GM18868 (cell line): Measurements from ENCODE around the gene CKAP4.
A peak's percentile ranks its signal among the peaks of the same experiment; 100 is the strongest.

Experiments used
- ATAC-seq: cut with Tn5 transposase; IDR thresholded peaks from one replicate; pipeline ENCODE4 v1.9.1; 2021; ENCODE audit warnings: mild to moderate bottlenecking, moderate library complexity; ENCODE audit not compliant: unreplicated experiment

Gene CKAP4

GRCh38 chr12:106243620-106244019, 4.2 kb downstream of the CKAP4 start:
- no peak for ATAC-seq

GRCh38 chr12:106240821-106241220, 7.0 kb downstream of the CKAP4 start:
- no peak for ATAC-seq

DNA sequence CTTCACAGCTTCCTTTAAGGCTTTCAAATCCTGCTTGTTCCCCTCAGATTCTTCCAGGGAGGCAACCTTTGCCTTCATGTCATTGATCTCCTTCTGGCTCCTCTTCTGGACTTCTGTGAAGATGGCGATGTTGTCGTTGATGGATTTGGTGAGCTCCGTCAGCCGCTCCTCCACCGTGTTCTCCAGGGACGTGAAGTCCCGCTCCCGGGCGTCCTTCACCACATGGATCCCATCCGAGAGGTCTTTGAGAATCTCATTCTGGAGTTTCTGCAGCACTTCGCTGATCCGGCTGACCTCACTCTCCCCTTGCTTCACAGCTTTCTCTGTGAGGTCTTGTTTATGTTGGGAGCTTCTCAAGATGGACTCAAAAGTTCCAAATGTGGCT, 7.9 kb downstream of the CKAP4 start:
- no peak for ATAC-seq

DNA sequence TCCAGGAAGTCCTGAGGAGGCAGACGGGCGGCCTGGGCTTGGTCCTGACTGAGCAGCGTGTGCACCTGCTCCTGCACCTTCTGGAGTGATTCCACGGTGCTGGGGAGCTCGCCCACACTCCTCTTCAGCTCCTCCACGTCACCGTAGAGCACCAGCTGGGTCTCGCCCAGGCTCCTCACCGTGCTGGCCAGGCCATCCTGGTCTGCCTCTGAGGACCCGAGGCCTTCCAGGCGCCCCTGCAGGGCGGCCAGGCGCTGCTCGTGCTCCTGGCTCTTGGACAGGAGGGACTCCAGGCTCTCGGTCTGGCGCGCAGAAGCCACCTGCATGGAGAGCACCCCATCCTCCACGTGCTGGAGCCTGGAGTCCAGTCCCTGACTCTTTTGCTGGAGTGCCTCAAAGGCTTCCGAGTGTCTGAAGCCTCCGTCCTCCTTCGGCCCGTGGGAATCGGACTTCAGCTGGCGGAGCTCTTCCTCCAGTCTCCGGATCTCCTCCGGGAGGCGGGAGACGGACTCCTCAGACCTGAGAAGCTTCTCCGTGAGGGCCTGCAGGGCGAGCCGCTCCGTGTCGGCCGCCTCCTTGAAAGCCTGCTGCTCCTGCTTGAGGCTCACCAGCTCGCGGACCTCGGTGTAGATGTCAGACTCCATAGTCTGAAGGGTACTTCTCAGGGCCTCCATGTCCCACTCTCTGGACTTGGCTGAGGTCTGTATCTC, 8.4 kb downstream of the CKAP4 start:
- ATAC-seq = no peak

DNA sequence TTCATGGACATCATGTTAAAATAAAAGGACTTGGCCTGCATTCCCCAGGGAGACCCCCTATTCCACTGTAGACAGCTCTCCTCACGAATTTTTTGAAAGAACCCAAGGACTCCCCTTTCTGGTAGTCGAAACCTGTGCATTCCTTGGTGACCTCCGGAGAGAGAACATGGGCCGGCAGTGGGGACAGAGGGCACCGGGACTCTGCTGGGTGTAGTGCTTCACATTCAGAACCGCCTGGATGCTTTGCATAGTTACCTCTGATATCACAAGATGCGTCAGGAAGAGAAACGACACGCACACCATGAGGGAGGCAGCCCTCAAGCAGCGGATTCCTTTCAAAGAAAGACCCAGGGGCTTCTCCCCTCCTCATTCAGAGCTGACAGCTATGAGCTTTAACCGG, 9.7 kb downstream of the CKAP4 start:
- no peak for ATAC-seq

DNA sequence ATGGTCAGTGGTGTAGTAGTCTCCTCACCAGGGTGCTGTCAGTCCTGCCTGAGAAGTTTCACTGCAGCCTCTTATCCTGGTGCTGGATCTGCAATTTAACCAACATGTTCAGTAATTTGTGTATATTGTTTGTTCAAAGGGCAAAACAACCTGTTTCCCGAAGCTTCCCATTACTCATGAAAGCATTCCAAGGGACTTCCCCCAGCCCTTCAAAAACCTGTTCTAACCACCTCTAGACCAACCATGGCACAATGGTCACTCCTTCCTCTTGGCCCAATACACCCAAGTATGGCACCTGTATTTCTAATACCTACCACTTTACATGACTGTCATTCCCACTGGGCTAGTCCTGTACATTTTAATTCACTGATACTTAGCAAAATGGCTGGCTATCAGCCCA, 12.1 kb downstream of the CKAP4 start:
- ATAC-seq = no peak

DNA sequence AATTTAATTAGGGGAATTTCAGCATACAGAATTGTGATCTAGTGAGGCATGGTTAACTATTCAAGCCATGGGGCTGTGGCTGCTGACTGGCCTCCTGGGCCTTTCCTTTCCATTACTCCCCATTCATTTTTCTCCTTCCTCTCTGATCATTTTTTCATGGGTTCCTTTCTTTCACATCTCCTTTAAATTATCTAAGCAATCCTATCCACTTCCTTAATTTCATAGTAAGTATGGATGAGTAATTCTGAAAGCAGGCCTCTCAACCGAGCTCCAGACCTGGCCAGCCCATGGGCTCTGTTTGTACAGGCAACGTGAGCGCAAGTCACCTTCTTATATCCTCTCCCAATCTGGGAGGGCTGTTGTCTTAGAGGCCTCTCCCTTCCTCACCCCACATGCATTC, 13.4 kb downstream of the CKAP4 start:
- ATAC-seq = no peak

DNA sequence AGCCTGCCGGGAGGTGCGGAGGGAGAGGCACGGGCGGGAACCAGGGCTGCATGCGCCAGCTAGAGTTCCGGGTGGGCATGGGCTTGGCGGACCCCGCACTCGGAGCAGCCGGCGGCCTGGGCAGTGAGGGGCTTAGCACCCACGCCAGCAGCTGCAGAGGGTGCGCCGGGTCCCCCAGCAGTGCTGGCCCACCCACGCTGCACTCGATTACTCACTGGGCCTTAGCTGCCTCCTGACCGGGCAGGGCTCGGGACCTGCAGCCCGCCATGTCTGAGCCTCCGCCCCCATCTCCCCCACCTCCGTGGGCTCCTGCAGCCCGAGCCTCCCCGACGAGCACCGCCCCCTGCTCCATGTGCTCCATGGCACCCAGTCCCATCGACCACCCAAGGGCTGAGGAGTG, 14.8 kb downstream of the CKAP4 start:
- ATAC-seq = no peak

DNA sequence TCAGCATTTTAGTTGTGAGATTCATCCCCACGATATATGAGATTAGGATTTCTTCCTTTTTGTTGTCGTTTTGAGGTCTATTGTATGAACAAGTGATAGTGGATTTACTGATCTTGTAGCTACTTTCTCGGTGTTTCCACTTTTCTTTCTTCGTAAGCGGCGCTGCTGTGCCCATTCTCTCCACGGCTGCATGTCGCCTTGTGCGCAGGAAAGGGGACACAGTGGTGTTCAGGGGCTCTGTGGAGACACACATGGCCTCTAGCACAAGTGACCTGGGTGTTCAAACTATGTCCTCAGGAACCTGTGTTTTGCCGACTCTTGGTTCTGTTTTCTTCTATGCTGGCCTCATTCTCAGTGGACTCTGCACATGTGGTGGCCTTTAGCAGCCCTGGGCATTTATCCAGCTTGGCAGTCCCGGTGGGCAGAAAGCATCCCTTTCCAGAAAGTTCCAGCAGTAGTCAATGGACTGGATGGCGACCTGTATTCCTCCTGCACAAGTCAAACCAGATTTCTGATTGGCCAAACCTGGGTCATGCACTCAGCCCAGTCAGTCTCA, 18.7 kb downstream of the CKAP4 start:
- ATAC-seq = no peak

DNA sequence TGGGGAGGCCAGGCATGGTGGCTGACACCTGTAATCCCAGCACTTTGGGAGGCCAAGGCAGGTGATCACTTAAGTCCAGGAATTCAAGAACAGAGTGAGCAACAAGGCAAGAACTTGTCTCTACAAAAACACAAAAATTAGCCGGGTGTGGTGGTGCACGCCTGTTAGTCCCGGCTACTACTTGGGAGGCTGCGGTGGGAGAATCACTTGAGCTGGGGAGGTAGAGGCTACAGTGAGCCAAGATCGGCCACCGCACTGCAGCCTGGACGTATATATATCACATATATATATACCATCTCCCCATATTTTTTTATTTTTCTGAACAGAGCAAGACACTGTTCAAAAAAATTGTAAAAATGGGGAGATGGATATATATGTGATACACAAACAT, 19.5 kb downstream of the CKAP4 start:
- no peak for ATAC-seq

DNA sequence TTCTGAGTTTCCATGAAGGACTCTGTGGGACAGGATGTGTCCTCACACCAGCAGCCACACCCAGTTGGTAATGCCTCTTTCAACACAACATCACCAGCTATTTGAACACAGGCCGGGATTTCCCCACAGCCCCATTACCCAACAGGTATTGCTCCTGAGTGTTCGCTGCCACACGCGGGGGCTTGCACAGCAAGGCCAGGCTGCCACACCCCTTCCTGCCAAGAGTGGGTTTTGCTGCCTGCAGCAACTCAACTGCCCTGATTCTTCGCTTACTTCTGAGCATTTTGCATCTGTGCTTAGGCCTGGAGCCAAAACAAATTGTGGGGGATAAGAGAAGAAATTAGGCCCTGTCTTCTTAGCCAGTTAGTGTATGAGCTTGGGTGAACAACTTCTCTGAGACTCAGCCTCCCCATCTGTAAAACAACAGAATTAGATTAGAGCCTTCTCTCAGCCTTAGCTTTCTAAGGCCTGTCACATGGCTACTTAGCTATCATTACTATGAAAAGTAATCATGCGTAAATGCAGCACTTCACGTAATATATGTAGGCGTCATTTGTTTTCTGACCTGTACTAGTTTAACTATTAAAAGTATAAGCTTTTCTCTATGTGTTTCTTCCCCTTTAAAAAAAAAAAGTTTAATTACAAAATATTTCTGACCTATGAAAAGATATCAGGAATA, 20.0 kb downstream of the CKAP4 start:
- ATAC-seq = no peak

DNA sequence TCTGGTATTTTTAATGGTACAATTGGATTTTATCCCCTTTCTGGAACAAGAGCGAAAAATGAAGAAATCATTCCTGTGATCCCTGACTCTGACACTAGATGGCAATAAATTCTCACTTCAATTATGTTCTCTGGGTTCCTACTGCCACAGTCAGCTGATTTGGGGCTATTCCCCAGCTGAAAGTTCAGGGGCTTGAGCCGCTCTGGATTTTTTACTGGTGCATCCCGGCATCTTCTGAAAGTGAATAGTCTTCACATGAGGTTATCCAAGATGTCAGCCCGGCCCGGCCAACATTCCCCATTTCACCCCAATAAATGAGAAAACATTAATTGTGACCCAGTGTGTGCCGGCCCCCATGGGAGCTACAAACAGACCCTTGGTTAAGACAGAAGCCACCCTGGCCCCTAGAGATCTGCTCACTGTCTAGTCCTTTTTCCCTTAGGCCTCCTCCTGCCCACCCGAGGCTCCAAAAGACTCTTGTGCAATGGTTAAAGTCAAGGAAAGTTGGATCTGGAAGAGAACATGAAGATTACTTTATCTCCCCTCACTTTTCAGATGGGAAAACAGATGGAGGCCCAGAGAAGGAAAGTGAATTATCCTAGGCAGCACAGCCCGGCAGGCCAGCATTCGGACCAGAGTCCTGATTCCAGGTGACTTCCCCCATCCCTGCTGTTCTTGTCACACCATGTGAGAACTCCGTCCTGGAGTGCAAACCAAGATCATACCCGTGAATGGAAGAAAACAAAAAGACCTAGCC, 20.8 kb downstream of the CKAP4 start:
- no peak for ATAC-seq

DNA sequence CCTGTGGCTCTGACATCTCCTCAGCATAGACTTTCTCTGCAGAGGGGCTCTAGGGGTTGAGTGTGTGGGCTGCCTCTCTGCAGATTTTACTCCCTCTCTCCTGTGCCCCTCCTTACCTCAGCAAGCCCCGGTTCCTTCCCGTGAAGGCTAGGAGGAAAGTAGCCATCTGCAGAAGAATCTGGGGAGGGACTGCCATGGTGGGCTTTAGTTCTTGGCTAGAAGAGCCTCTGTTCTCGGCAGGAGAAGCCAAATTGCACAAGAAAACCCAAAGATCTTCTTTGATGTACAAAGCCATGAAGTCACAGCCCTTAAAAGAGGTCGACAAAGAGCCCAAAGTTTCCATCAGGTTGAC, 23.5 kb downstream of the CKAP4 start:
- no peak for ATAC-seq

GRCh38 chr12:106223485-106224354, 24.1 kb downstream of the CKAP4 start:
- peak; percentile 79 for ATAC-seq

DNA sequence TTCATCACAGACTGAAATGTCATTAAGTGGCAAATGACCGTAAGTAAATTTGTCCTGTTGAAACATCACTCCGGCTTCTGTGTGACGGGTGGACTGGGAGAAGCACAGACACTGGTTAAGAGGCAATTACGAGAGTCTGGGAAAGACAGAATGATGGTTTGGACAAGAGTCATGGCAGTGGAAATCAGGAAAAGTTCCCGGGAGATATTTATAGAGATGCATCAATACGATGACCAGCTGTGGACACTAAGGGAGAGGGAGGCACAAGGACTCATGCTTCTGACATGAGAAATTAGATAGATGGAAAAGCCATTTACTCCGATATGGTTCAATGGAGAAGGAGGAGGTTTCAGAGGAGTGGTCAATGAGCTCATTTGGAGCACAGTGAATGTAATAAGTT, 27.3 kb downstream of the CKAP4 start:
- no peak for ATAC-seq

DNA sequence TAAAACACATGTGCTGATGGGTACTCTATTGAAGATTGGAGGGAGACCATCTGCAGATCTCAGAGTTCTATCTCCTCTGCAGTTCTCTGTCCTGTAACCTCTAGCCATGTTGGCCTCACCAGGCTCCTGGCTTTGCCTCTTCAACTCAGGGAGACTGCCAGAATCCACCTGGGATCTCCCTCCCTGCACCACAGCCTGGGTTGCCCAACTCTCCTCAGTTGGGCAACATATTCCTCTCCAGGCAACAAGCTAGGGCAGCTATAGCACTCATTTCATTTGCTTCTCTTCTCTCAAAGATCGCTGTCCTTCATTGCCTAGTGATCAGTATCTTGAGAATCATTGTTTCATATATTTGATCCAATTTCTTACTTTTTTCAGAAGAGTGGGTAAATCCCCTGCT, 28.8 kb downstream of the CKAP4 start:
- ATAC-seq = no peak

GRCh38 chr12:106217706-106218105, 30.1 kb downstream of the CKAP4 start:
- ATAC-seq = no peak

DNA sequence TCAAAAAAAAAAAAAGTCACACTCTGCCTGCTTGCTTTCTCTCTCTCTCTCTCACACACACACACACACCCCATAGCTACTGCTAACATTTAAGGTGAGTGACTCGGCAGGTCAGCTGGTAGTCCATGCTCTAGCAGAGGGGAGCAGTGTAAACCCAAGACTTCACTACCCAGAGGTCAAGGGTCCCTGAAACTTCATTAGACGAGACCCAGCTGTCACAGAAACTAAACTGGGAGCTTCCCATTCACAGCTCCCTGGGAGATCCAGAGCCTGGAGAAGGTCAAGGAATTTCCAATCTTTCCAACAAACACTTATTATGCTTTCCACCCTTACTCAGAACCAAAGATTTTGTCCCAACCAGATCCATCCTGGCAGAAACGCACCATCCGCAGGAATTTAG, 33.2 kb downstream of the CKAP4 start:
- ATAC-seq = no peak

DNA sequence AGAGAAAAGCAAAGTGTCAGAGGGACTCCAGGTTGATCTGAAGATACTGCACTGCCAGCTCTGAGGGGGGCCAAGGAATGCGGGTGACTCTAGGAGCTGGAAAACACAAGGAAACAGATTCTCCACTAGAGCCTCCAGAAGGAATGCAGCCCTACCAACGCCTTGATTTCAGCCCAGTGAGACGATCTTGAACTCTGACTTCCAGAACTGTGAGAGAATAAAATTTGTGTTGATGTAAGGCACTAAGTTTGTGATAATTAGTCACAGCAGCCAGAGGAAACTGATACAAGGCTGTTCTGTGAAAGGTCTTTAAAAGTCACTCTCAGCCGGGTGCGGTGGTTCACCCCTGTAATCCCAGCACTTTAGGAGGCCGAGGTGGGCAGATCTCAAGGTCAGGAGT, 34.2 kb downstream of the CKAP4 start:
- ATAC-seq = no peak

DNA sequence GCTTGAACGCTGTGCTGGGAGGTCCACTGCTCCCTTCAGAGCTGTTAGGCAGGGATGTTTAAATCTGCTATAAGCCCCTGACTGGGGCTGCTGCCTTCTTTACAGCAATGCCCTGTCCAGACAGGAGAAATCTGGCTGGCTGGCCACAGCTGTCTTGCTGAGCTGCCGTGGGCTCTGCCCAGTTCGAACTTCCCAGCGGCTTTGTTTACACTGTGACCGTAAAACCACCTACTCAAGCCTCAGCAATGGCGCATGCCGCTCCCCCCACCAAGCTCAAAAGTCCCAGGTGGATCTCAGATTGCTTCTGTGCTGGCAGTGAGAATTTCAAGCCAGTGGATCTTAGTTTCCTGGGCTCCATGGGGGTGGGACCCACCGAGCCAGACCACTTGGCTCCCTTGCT, 35.8 kb downstream of the CKAP4 start:
- no peak for ATAC-seq
